Brain microvascular endothelial cell (primary cell): ENCODE results near the gene CALML4.

Experiments used
- DNase-seq: peaks from one replicate; pipeline ENCODE4 v3.0.0-alpha.2; 2020
- H3K27ac ChIP-seq: fragments of 250-450 bp; sonication (Bioruptor Pico); 2 replicates; pipeline ENCODE4 v1.5.1; 2020; ENCODE audit warnings: mild to moderate bottlenecking, moderate library complexity
- H3K27me3 ChIP-seq: fragments of 250-450 bp; sonication (Bioruptor Pico); replicated peaks from 2 replicates; pipeline ENCODE4 v1.5.1; 2020; ENCODE audit warnings: mild to moderate bottlenecking
- H3K36me3 ChIP-seq: fragments of 250-450 bp; sonication (Bioruptor Pico); replicated peaks from 2 replicates; pipeline ENCODE4 v1.5.1; 2020; ENCODE audit warnings: mild to moderate bottlenecking
- H3K4me3 ChIP-seq: 2 replicates; pipeline ENCODE4 v1.5.1; 2011; ENCODE audit warnings: low read depth, mild to moderate bottlenecking, control low read depth, low read length, moderate library complexity
- in situ Hi-C: cut with HindIII; loops from 2 replicates; pipeline ENCODE4 v1.10.0; 2017; ENCODE audit warnings: low sequenced_read_pairs, low pct_ligation_motif_present
- TF ChIP-seq, protein P1 (sequence below): IDR thresholded peaks from 2 replicates; pipeline ENCODE4 v1.5.1; 2011; ENCODE audit warnings: low read depth, mild to moderate bottlenecking, moderate library complexity, low read length, control low read depth, inconsistent platforms; ENCODE audit errors: missing control alignments

The CALML4 gene

DNA sequence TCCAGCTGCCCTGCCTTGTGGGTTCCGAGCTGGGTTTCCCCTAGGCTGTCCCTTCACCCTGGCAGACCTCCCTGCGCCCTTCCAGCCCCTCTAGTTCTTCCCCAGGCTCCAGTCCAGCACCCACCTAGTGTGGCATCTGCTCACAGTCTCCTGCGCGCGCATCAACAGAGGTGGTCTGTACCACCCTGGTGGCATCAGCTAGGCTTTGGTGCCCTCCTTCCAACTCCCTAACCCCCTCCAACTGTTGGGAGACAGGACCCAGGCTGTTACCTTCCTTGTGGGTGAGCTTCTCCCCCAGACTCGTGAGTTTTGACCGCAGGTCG lies 8.0 kb downstream of the CALML4 start:
- Histone ChIP-seq H3K27ac (no peak overlapping the region), H3K36me3 (peaks cover 14% of the 10 kb centered on the region)
- TF ChIP-seq, protein P1, sequence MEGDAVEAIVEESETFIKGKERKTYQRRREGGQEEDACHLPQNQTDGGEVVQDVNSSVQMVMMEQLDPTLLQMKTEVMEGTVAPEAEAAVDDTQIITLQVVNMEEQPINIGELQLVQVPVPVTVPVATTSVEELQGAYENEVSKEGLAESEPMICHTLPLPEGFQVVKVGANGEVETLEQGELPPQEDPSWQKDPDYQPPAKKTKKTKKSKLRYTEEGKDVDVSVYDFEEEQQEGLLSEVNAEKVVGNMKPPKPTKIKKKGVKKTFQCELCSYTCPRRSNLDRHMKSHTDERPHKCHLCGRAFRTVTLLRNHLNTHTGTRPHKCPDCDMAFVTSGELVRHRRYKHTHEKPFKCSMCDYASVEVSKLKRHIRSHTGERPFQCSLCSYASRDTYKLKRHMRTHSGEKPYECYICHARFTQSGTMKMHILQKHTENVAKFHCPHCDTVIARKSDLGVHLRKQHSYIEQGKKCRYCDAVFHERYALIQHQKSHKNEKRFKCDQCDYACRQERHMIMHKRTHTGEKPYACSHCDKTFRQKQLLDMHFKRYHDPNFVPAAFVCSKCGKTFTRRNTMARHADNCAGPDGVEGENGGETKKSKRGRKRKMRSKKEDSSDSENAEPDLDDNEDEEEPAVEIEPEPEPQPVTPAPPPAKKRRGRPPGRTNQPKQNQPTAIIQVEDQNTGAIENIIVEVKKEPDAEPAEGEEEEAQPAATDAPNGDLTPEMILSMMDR: no peak

DNA sequence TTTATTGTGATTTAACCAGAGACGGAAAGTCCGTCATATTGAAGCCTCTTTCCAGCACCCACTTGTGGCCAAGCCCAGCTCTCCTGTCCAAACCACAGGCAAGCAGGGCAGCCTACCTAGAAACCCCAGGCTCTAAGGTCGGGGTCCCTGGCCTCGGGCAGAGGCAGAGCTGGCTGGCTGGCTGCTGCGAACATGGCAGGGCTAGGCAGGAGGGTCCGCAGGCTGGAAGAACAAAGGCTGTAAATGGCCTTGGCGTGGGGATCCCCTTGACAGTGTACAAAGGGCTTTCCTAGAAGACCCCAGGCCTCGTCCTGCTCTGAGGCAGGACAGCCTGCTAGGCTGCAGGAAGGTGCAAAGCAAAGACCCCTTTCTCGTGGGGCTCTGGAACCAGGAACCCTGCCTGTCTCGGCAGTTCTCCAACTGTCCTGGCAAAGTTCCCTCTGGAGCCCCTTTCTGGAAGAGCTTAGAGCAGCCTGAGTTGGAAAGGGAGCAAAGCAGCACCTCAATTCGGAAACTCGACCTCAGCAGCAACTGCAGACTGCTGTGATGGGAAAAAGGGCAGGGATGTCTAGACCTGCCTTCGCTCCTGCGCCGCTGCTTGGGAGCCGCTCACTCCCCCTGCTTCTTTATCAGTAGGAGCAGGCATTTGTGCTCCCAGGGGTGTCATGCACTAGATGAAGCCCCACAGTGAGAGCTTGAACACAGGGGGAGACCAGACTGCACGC lies 8.5 kb downstream of the CALML4 start:
- no peak for DNase-seq
- Histone ChIP-seq H3K4me3 (no peak overlapping the region), H3K27me3 (no peaks in the 10 kb centered on the region), H3K27ac (no peak overlapping the region), H3K36me3 (peaks cover 16% of the 10 kb centered on the region)
- in situ Hi-C loops: no loop called here
- TF ChIP-seq, protein P1: no peak

More for the DNA sequence above, 8.0 kb downstream of the CALML4 start:
- in situ Hi-C loops: no loop called here
- Histone ChIP-seq H3K4me3 (no peak overlapping the region), H3K27me3 (no peaks in the 10 kb centered on the region)
- DNase-seq: no peak

DNA sequence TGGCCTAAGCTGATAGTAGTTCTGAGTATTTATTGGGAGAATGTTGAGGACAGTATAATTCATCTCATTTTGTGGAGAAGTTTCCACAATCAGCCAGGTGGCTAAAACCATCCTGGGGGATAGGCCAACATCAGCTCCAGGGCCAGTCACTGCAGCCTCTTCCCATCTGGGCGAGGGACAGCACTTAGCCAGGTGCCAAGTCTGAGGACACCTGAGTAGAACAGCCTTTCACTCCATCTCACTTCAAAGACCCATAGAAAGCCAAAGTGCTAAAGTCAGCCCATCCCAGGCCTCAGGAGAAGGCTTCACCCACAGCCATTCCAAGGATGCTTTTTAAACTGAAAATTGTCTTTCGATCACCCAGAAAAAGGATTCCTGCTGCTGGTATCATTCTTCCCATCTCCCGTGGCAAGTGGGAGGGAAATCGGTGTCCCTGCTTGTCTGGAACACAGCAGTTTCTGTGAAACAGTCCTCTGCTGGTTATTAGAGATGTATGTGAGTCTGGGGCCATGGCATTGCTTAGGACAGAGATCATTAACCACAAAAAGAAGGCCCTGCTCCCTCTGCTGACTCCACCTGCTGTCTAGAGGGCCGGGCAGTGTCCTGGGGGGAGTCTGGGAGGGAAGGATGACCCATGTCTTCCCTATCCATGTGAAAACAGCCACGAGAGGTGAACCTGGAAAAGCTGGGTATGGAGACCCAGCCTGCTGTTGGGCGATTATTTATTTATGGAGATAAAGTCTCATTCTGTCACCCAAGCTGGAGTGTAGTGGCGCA lies 9.6 kb downstream of the CALML4 start:
- no peaks in the 10 kb centered on the region for H3K27me3 ChIP-seq
- DNase-seq: no peak
- H3K27ac ChIP-seq: no peak overlapping the region
- in situ Hi-C loops: no loop called here
- peaks cover 16% of the 10 kb centered on the region for H3K36me3 ChIP-seq
- TF ChIP-seq, protein P1: no peak
- no peak overlapping the region for H3K4me3 ChIP-seq

DNA sequence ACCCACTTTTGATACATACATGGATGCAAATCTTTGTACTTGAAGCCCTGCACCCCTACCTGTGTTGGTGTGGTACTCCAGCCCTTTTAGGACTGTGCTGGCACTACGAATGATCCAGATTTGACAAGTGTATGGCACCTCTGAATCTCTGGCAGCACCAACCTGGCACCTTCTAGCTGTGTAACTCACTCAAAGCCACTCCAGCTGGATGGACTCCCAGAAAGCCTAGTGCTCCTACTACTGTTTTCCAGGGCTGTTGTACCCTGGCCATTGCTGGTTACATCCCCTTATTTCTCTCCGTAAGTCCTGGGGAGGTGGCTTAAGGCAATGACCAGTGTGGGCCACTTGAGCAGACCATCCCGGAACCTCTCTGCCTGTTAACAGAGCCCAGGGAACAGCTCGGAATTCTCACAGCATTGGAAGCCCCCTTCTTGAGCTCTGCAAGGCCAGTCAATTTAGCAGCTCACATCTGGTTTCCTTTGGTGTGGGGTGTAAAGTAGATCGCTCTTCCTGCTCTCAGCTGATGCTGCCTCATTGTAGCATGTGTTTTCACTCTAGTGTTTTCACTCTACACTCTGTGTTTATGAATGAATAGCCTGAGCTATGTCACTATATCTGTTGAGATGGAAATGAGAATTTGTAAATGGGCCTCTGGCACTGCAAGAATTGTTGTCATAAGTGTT lies 12.2 kb downstream of the CALML4 start:
- TF ChIP-seq, protein P1: no peak
- H3K36me3 ChIP-seq: peaks cover 16% of the 10 kb centered on the region
- no peak for DNase-seq
- no peak overlapping the region for H3K27ac ChIP-seq
- in situ Hi-C loops: no loop called here
- H3K27me3 ChIP-seq: no peaks in the 10 kb centered on the region
- H3K4me3 ChIP-seq: no peak overlapping the region

DNA sequence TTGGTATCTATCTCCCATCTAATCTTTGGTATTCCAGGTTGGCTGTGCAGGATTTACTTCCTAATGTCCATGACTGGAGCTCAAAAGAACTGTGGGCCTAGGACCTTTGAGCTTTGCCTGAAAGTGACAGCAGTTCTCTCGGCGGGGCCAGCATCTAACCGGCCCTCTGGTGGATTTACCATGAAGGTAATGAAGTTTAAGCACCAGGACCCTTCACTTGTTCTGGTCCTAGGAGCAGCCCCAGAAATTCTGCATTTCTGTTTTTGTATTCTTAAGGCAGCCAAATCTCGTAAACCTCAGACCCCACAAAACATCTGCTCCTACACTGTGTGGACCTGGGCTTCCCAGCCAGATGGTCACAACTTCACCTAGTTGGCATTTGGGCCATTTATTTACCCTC lies 13.0 kb downstream of the CALML4 start:
- no peaks in the 10 kb centered on the region for H3K27me3 ChIP-seq
- no peak for DNase-seq
- no peak overlapping the region for H3K27ac ChIP-seq
- peaks cover 16% of the 10 kb centered on the region for H3K36me3 ChIP-seq
- no peak overlapping the region for H3K4me3 ChIP-seq
- in situ Hi-C loops: no loop called here
- TF ChIP-seq, protein P1: no peak
